Activated T-helper 1 cell treated with anti-CD3 and anti-CD28 coated beads, Interleukin-2, amount 50 U/mL, for 16 hours (primary cell): ENCODE measurements around the gene SSPN.

ENCODE experiments used
- DNase-seq, 2 donors: peaks; one replicate each; pipeline ENCODE4 v3.0.0-alpha.2; 2020; ENCODE audit warnings: low read depth in 1 of 2, low spot score in 1 of 2

Gene SSPN

DNA sequence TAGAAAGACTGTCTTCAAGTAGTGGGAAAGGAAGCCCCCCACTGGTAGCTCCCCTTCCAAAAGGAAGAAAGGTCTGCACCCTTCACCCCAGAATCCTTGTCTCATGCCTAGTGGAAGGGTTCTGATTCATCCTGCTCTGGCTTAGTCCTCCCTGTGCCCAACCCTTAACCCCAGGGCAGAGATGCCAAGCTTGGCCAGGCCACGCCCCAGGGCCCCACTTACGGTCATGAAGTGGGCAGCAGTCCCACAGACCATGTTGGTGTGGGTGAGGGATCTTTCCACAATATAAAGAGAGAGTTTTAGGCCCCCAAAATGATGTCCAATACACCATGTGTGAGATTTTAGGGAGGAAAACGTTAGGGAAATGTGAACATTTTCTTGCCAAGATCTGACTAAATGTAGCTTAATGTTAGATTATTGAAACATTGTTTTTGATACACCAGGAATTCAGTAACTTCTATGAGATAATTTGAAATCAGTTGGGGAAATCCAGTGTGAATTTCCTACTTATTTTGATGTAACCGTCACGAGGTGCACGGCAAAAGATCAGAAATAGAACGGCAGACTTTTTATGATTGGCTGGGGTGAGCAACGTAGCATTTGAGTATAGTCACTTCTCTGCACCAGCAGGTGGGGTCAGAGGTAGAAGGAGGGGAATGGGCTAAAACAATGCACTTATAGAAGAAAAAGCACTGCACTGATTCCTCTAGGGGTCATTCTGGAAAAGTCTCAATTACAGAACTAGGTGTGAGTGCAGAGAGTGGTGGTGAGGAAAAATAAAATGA, 8.2 kb upstream of the SSPN start:
- DNase-seq: no peak

DNA sequence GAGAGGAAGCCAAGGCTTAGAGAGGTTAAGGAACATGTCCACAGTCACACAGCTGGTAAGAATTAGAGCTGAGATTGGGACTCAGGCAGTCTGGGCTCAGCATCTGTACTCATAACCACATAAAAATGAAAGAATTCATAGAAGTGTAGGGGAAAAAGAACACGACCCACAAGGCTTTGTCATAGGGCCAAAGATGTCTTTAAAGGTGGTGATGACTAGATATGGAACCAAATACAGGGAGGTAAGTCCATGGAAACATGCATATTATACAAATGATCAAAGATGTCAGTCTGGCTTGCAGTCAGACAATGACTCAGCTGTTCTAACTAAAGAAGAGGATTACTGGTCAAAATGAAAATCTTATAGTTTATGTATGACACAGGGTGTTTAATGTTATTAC, 7.2 kb upstream of the SSPN start:
- DNase-seq: no peak

DNA sequence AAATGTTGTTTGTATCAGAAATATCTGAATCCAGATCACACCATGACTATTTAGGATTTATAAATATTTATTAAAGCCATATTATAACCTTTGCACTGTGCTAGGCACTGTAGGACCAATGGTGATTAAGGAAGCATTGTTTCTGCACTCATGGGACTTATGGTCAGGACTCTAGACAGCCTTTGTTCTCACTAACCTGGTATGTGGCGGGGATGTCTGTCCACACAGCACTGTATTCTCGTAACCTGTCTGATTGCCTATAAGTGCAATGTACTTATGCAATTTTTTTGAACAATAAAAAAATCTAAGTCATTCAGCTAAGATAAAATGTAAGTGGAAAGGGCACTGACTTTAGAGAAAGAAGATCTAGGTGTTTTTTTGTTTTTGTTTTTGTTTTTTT, 6.7 kb upstream of the SSPN start:
- no peak for DNase-seq

DNA sequence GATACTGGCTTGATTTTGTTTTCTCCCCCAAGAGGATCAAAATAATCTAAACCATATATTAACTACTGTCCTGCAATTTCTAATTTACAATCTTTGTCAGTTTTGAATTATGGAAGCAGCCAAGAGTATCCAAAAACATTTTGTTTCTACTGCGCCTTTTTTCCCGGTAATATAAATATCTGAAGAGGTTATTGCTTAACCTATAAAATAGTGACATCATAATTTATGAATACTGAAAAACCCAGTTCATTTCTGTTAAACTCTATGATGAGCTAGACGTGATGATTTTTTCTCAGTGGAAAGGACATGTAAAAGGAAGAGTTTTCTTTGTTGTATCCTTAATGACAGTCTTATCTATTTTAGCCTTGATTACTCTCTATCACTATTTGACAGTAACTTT, 3.2 kb upstream of the SSPN start:
- no peak for DNase-seq

DNA sequence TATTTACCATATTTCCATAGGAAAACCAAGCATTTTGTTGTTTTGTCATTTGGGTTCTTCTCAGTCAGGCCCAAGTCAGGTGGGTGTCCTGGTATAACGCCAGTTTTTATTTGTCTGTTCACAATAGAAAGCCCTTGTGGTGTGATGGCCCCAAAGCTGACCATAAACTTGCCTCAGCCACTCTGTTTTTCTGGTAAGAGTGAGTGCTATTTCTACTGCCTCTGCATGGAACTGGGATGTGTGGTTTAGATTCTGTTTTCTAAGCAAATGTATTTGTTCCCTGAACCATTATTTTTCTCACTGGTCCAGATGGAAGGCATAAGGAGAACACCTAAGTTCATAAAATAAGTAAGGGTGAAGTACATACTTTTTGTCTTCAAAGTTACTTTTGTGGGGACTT, 1.8 kb upstream of the SSPN start:
- no peak for DNase-seq

DNA sequence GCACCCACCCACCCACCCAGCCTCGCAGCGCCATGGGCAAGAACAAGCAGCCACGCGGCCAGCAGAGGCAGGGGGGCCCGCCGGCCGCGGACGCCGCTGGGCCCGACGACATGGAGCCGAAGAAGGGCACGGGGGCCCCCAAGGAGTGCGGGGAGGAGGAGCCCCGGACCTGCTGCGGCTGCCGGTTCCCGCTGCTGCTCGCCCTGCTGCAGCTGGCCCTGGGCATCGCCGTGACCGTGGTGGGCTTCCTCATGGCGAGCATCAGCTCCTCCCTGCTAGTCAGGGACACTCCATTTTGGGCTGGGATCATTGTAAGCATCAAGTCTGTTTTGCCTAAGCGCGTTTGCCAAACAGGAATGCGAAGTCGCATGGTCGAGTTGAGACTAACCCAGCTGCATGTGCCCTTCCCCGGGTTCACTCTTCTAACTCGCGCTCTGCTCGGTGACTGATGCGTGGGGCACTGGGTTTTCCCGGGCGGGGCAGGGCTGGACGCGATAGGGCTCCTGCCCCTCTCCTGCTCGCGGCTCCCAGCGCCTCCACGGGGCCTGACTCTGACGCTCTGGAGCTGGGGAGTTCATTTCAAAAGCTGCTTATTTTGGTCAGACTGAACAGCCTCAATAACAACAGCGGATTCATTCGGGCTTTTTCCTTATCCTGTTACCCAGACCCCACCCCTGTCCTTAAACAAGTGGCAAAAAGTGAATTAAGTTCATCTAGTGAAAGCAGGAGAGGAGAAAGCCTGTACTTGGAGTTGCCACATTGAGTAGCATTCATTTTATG, 458 bp downstream of the SSPN start:
- no peak for DNase-seq

DNA sequence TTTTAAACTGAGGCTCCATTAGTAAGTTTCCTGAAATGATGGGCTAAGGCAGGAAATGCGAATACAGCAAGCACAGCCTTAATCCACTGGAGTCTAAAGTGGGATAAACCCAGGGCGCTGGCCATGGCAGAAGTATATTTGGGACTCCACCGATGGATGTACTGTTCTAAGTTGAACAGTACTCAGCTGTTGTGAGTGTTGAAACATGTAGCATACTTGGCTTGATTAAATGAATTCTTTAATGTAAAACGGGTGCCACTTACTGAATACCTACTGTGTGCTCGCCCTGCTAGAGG, 996 bp downstream of the SSPN start:
- DNase-seq: no peak

DNA sequence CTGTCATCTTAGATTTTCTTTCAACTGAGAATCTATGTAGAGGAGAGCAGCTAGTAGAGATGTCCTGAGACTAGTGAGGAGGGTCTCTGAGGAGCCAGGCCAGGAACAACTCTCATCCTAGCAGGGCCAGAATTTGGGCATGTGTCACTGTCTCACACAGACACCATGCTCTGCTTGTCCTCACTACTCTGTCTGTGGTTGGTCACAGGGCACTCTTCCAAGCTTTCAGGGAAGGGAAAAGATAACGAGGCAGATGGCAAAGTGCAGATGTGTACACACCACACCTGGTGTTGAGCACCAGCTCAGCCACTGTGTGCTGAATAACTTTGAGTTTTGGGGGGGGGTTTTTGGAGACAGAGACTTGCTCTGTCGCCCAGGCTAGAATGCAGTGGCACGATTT, 2.5 kb downstream of the SSPN start:
- DNase-seq: no peak

DNA sequence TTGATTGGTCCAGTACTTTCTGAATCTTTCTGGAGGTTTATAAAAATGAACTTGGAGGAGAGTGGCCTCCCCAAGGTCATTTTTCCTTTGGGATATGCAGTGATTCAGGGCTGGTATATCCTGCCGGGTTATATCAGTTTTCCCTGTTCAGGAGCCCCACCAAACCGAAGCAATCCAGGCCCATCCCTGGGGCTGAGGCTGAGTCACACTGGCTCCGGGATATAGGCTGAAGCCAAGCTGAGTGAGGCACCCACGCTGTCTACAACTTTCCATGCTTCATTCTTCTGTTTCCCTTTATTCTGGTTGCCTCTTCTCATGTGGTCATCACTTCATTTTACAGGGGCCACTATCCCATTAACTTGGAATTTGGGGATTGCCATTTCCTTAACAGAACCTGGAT, 3.4 kb downstream of the SSPN start:
- DNase-seq: no peak

DNA sequence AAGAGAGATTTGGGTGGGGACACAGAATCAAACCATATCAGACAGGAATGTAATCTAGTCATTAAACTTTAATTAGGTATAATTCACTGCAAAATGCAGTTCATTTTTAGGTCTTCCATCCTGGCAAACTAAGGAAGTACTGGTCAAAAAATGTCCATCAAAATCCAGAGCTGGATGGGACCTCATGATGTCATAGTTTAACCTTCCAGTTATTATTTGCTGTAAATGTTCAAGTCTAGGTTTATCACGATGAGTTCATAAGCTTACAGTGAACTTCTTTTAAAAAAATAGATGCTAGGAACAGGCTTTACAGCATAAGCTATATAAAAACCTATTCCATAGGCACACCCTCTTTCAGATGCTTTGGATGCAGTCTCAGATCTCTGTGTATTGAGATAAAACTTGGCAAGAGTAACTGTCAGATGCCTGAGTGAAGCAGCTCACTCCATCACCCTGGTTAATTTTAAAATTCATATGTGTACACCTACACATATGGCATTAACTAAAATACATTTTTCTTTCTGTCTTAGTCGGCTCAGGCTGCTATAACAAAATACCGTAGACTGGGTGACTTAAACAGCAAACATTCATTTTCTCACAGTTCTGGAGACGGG, 7.9 kb downstream of the SSPN start:
- no peak for DNase-seq

DNA sequence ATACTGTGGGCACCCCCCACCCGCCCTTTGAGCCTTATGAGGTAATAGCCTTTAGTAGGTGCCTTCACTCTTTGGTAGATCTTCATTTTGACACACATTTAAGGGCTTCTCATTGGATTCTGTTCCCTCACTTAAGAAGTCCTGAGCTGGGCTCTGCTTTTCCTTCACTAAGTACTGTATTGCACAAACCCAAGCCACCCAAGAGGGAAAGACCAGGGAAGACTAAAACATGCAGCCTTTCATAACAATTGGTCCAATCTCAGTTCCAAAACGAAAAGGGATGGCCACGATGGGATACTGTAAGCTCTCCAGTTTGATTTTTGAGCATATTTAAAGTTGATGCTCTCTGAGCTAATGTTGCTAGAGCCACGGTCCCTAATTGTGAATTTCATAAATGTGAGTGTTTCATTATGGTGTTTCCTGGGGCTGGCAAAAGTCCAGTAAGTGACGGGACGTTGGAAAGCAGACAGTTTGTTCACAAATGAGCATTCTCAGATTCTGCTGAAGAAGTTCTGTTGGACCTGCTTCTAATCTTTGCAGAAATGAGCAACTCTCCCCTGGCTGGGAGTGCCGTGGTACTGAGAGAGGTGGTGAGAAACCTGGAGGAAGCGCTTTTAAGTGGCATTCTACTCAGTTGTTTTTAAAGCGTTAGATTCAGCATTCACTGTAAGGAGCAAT, 9.4 kb downstream of the SSPN start:
- DNase-seq: no peak

DNA sequence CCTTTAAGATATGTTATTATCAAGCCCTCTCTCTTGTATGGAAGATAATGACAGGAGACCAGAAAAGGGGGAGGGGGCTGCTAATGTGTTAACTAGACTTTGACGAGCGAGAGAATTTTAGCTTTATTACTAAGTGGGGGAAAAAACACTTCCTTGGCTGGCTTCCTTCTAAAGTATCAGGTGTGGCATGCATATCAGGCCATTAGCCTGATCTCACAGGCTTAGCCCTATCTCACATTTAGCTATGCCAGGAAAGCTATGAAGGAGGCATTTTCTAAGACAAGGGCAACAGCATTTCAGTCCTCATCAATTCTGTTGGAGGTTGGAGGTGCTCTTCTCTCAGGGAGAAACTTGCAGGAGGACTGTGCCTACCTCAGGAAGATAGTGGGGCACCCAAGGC, 9.9 kb downstream of the SSPN start:
- DNase-seq: no peak

DNA sequence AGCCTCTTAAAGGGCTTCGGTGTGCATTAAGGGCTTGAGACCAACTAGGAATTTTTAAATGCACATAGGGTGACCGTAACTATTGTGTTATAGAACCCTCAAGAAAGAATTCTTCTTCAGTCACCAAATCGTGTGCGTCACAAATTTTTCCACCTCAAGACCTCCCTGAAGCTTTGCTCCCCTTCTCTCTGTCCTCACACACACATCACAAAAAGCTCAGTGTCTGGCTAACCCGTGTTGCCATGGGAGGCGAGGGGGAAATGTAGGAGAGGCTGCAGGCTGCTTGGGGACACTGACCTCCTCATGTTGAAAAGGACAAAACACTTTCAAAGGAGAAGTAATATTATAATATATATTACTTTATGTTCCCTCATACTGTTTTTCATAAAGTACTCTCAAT, 10.6 kb downstream of the SSPN start:
- DNase-seq: no peak

DNA sequence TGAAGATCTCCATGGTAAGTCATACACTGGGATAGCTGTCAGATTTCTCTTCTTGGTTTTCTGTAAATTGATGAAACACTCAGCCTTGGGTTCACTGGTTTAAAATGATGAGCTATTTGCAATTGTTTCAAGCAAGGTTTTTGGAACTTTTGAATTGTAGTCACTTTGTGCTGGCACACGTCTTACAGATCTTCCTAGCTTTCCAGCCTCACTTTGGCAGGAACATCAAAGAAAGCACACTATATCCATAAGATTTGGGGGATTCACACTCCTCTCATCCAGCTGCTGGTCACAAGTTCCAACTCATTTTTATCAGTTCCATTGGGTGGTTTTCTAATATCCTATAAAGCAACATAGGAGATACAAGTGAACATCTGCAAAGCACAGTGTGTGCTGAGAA, 16.0 kb downstream of the SSPN start:
- DNase-seq: no peak

DNA sequence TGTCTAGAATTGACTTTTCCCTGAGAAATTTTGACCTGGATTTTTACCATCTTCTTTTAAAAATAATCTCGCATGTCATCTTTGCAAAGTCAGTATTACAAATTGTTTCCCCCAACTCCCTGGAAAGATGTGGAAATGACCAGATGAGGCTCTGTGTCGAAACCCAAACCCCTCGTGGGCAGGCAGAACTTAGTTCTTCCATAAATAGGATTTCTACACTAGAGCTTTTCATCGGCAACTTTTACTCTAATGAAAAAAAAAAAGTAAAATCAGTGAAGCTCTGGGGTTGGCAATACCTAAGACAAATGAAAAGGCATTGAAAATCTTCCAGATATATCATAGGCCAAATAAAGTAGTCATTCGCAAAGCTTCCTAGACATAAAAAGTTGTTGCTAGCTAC, 17.0 kb downstream of the SSPN start:
- DNase-seq: no peak

DNA sequence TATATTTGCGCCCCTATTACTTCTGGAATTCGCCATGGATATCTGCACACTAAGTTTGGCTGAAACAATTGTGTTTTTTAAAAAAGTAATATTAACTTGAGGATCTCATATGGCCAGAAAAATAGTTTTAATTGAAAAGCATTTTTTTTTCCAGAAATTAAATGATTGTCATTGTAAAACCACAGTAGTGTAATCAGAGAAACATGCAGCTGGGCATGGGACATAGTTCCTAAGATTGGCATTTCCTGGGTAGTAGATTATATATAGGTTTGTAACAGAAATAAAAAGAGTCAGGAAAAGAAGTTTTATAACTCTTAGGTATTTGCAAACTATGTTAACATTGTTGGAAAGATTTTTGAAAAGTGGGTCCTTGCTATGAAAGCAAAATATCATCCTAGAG, 17.6 kb downstream of the SSPN start:
- DNase-seq: no peak

DNA sequence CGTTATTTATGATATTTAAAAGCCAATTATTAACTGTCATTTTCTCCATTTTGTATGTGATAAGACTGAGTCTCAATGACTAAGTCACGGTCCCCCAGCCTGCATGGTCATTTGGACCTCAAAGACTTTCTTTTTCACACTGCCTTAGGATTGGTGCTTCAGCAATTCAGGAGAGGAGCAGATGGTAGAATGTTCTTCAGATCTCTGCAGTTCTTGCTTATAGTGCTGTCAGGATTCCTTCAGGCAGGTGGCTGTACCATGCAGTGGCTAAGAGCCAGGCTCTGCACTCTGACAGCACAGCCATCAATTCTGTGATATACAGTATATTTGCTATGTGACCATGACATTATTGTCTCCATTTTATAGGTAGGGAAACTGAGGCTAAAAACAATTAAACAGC, 18.7 kb downstream of the SSPN start:
- DNase-seq: no peak

DNA sequence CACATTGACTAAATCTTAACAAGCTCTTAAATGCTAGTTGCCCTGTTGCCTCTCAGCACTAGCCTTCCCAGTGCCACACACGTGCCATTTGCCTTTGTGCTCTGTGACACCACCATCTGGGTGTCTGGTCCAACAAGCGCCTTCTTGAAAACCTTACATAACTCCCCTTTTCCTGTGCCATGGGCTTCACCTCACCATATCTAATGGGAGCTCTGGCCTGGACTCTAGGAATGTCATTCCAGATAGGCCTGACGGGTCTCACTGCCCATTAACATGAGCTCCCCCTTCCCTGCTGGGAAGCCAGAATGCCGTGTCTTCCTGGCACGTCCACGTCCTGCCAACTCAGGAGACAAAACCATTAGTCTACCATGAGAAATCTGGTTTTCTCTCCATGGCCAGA, 24.4 kb downstream of the SSPN start:
- DNase-seq: no peak

DNA sequence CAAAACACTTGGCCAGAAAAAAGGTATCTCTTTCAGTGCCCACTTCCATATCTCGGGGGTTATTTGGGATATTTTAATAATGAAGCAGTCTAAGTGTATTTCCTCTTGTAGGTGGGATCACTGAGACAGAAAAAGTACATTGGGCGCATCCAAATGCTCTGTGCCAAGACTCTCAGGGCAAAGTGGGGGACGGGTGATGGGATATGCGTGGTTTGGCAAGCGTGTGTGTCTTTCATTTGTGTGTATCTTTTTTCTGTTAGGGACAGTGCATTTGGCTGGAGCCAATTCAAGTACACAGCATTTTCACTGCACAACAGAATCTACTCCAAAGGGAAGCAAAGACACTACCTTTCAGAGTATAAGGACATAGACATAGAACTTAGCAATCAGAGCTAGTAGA, 29.3 kb downstream of the SSPN start:
- DNase-seq: no peak

DNA sequence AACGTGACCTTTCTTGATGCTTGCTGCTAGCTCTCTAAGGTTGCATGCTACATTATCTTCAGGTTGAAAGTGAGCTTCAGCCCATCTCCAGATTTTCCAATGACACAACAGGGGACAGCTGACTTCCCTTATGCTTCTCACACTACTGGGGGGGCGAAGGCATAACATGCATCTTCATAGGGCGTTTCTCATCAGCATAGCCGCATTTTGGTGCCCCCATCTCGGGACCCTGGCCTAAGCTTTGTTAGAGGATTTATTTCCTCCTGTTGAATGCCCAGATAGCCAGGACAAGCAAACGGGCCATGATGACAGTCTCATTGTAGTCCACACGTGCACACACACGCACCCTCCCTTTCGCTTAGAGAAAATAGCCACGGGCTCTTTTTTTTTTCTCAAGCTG, 30.7 kb downstream of the SSPN start:
- no peak for DNase-seq

DNA sequence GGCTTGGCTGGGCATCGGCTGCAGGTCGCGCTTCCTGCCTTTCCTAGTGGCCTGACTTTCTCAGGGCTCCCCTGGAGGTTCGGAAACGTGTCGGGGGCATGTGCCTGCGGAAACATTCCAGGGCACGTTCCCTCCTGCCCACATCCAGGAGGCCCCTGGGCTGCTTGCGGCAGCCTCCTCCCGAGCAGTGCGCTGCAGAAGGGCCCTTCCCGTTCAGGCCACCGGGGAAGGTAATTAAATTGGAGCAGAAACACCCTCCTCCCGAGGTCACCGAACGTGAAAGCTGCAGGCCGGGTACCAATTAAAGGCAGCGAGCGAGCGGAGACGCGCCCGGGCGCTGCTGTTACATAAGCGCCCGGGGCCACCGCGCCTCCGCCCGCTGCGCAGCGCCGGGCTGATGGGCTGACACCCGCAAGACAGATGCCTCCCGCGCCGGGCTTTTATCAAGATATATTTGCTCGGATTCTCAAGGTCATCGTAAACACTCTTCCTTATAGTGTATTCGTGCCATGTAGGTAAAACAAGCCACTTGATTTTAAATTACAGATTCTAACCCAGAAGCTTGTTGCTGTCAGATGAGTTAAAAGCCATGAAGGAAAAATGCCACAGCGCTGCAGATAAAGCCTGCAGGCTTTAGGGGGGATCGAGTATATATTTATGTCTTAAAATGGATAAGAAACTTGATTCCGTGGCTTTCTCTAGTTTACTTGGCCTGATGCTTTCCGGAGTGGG, 31.4 kb downstream of the SSPN start:
- DNase-seq: no peak
